Liver (tissue), 3 donors: Measurements from ENCODE around the gene LCE3E.
"Not testable (repeated sequence)": the region's sequence is repeated elsewhere in the genome, so short reads cannot be mapped to it uniquely, and the experiment has no call there.

Experiments
- EGR1 ChIP-seq, 2 donors: IDR thresholded peaks; 2 replicates each; pipeline ENCODE4 v1.6.1; 2016 to 2018; ENCODE audit warnings: antibody characterized with exemption in 2 of 2, low read depth in 2 of 2
- FOXA2 ChIP-seq: IDR thresholded peaks from 2 replicates; pipeline ENCODE4 v1.6.1; 2016; ENCODE audit warnings: antibody characterized with exemption
- GABPA ChIP-seq, 2 donors: IDR thresholded peaks in 1 of 2; conservative IDR thresholded peaks in 1 of 2; 2 replicates each; pipeline ENCODE4 v1.6.1; 2016; ENCODE audit warnings: antibody characterized with exemption in 2 of 2, mild to moderate bottlenecking in 1 of 2, moderate library complexity in 1 of 2
- JUND ChIP-seq, 2 donors: IDR thresholded peaks; 2 replicates each; pipeline ENCODE4 v1.6.1; 2016; ENCODE audit warnings: antibody characterized with exemption in 2 of 2
- MAX ChIP-seq: IDR thresholded peaks from 2 replicates; pipeline ENCODE4 v1.6.1; 2016; ENCODE audit warnings: antibody characterized with exemption
- NR2F2 ChIP-seq: IDR thresholded peaks from 2 replicates; pipeline ENCODE4 v1.6.1; 2016; ENCODE audit warnings: antibody characterized with exemption
- RAD21 ChIP-seq, 2 donors: IDR thresholded peaks; 2 replicates each; pipeline ENCODE4 v1.6.1; 2016; ENCODE audit warnings: antibody characterized with exemption in 2 of 2, mild to moderate bottlenecking in 2 of 2
- REST ChIP-seq: IDR thresholded peaks from 2 replicates; pipeline ENCODE4 v1.6.1; 2016; ENCODE audit warnings: antibody characterized with exemption, mild to moderate bottlenecking
- SP1 ChIP-seq: IDR thresholded peaks from 2 replicates; pipeline ENCODE4 v1.6.1; 2018; ENCODE audit warnings: antibody characterized with exemption, mild to moderate bottlenecking
- TAF1 ChIP-seq: conservative IDR thresholded peaks from 2 replicates; pipeline ENCODE4 v1.6.1; 2016; ENCODE audit warnings: antibody characterized with exemption, mild to moderate bottlenecking
- YY1 ChIP-seq: IDR thresholded peaks from 2 replicates; pipeline ENCODE4 v1.6.1; 2016; ENCODE audit warnings: antibody characterized with exemption, mild to moderate bottlenecking
- ZBTB33 ChIP-seq: IDR thresholded peaks from 2 replicates; pipeline ENCODE4 v1.6.1; 2016; ENCODE audit warnings: antibody characterized with exemption
- TF ChIP-seq, protein P1 (sequence below): fragments of 150-350 bp; IDR thresholded peaks from 2 replicates; pipeline ENCODE4 v1.5.1; 2017; ENCODE audit warnings: improper control_type of control experiment, low read depth, low read length; ENCODE audit not compliant: missing input control
- TF ChIP-seq, protein P2 (sequence below): IDR thresholded peaks from 2 replicates; pipeline ENCODE4 v1.6.1; 2016; ENCODE audit warnings: antibody characterized with exemption
- donor health status: healthy.
- donor health status: healthy.

GRCh38 chr1:152548358-152548757 lies 18.2 kb downstream of the LCE3E start:
- TF ChIP-seq, protein P1, sequence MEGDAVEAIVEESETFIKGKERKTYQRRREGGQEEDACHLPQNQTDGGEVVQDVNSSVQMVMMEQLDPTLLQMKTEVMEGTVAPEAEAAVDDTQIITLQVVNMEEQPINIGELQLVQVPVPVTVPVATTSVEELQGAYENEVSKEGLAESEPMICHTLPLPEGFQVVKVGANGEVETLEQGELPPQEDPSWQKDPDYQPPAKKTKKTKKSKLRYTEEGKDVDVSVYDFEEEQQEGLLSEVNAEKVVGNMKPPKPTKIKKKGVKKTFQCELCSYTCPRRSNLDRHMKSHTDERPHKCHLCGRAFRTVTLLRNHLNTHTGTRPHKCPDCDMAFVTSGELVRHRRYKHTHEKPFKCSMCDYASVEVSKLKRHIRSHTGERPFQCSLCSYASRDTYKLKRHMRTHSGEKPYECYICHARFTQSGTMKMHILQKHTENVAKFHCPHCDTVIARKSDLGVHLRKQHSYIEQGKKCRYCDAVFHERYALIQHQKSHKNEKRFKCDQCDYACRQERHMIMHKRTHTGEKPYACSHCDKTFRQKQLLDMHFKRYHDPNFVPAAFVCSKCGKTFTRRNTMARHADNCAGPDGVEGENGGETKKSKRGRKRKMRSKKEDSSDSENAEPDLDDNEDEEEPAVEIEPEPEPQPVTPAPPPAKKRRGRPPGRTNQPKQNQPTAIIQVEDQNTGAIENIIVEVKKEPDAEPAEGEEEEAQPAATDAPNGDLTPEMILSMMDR, result not testable (repeated sequence)
- TF ChIP-seq TAF1; REST; SP1; GABPA (IDR thresholded peaks at IDR 0.05 in 1 of 2, conservative IDR thresholded peaks at IDR 0.05 in 1 of 2); RAD21 (IDR thresholded peaks at IDR 0.05); ZBTB33; MAX; EGR1 (IDR thresholded peaks at IDR 0.05; ENCODE audit: low read depth in 2 of 2); YY1; NR2F2; JUND (IDR thresholded peaks at IDR 0.05); FOXA2: not testable (repeated sequence)
- TF ChIP-seq, protein P2, sequence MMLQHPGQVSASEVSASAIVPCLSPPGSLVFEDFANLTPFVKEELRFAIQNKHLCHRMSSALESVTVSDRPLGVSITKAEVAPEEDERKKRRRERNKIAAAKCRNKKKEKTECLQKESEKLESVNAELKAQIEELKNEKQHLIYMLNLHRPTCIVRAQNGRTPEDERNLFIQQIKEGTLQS, result not testable (repeated sequence)
